Measurements from ENCODE around the gene NFATC1.

Gene NFATC1

GRCh38 chr18:79429785-79430281 is 34.1 kb downstream of the NFATC1 start:
- Histone ChIP-seq H3K36me3 (ENCODE audit: control insufficient read depth in 1 of 2, insufficient read depth in 2 of 2, low read length in 2 of 2) (peaks cover 0 to 15% of the 10 kb centered on the region in 2 donors), H3K27ac (ENCODE audit: low read length) (no peak overlapping the region), H3K4me3 (ENCODE audit: low read depth in 1 of 2, low read length in 2 of 2) (no peak overlapping the region), H3K27me3 (ENCODE audit: low read depth, low read length) (no peaks in the 10 kb centered on the region), H3K4me1 (ENCODE audit: control insufficient read depth in 1 of 2, insufficient read depth in 2 of 2, low read length in 2 of 2) (peaks cover 0 to 13% of the 10 kb centered on the region in 2 donors), H3K9me3 (ENCODE audit: control insufficient read depth in 1 of 2, low read length in 2 of 2) (no peaks in the 10 kb centered on the region)

- no peak overlapping the region for H3K27ac ChIP-seq (ENCODE audit: low read length)
Observed at GRCh38 chr18:79432376-79433120, 36.8 kb downstream of the NFATC1 start.

GRCh38 chr18:79433431-79433830 is 37.7 kb downstream of the NFATC1 start:
- H3K27ac ChIP-seq (ENCODE audit: low read length), result no peak overlapping the region
- H3K27me3 ChIP-seq (ENCODE audit: low read depth, low read length), result no peaks in the 10 kb centered on the region
- H3K4me1 ChIP-seq (ENCODE audit: control insufficient read depth in 1 of 2, insufficient read depth in 2 of 2, low read length in 2 of 2), result no peaks in the 10 kb centered on the region
- H3K4me3 ChIP-seq (ENCODE audit: low read depth in 1 of 2, low read length in 2 of 2), result no peak overlapping the region
- no peaks in the 10 kb centered on the region for H3K9me3 ChIP-seq (ENCODE audit: control insufficient read depth in 1 of 2, low read length in 2 of 2)
- H3K36me3 ChIP-seq (ENCODE audit: control insufficient read depth in 1 of 2, insufficient read depth in 2 of 2, low read length in 2 of 2), result peaks cover 0 to 15% of the 10 kb centered on the region in 2 donors

More at GRCh38 chr18:79432376-79433120, 36.8 kb downstream of the NFATC1 start:
- Histone ChIP-seq H3K9me3 (ENCODE audit: control insufficient read depth in 1 of 2, low read length in 2 of 2) (no peaks in the 10 kb centered on the region), H3K4me1 (ENCODE audit: control insufficient read depth in 1 of 2, insufficient read depth in 2 of 2, low read length in 2 of 2) (no peaks in the 10 kb centered on the region), H3K36me3 (ENCODE audit: control insufficient read depth in 1 of 2, insufficient read depth in 2 of 2, low read length in 2 of 2) (peaks cover 0 to 15% of the 10 kb centered on the region in 2 donors), H3K4me3 (ENCODE audit: low read depth in 1 of 2, low read length in 2 of 2) (no peak overlapping the region), H3K27me3 (ENCODE audit: low read depth, low read length) (no peaks in the 10 kb centered on the region)

GRCh38 chr18:79434607-79435401 is 39.1 kb downstream of the NFATC1 start:
- peaks cover 0 to 15% of the 10 kb centered on the region in 2 donors for H3K36me3 ChIP-seq (ENCODE audit: control insufficient read depth in 1 of 2, insufficient read depth in 2 of 2, low read length in 2 of 2)

GRCh38 chr18:79436556-79437275 is 41.0 kb downstream of the NFATC1 start:
- Histone ChIP-seq H3K4me3 (ENCODE audit: low read depth in 1 of 2, low read length in 2 of 2) (no peak overlapping the region), H3K27ac (ENCODE audit: low read length) (no peak overlapping the region), H3K4me1 (ENCODE audit: control insufficient read depth in 1 of 2, insufficient read depth in 2 of 2, low read length in 2 of 2) (no peaks in the 10 kb centered on the region), H3K9me3 (ENCODE audit: control insufficient read depth in 1 of 2, low read length in 2 of 2) (no peaks in the 10 kb centered on the region), H3K36me3 (ENCODE audit: control insufficient read depth in 1 of 2, insufficient read depth in 2 of 2, low read length in 2 of 2) (peaks cover 0 to 20% of the 10 kb centered on the region in 2 donors), H3K27me3 (ENCODE audit: low read depth, low read length) (no peaks in the 10 kb centered on the region)

More at GRCh38 chr18:79434607-79435401, 39.1 kb downstream of the NFATC1 start:
- H3K9me3 ChIP-seq (ENCODE audit: control insufficient read depth in 1 of 2, low read length in 2 of 2), result no peaks in the 10 kb centered on the region
- H3K4me1 ChIP-seq (ENCODE audit: control insufficient read depth in 1 of 2, insufficient read depth in 2 of 2, low read length in 2 of 2), result no peaks in the 10 kb centered on the region
- no peaks in the 10 kb centered on the region for H3K27me3 ChIP-seq (ENCODE audit: low read depth, low read length)
- H3K27ac ChIP-seq (ENCODE audit: low read length), result no peak overlapping the region
- H3K4me3 ChIP-seq (ENCODE audit: low read depth in 1 of 2, low read length in 2 of 2), result no peak overlapping the region

- H3K9me3 ChIP-seq (ENCODE audit: control insufficient read depth in 1 of 2, low read length in 2 of 2), result no peaks in the 10 kb centered on the region
- no peaks in the 10 kb centered on the region for H3K27me3 ChIP-seq (ENCODE audit: low read depth, low read length)
- no peak overlapping the region for H3K4me3 ChIP-seq (ENCODE audit: low read depth in 1 of 2, low read length in 2 of 2)
- no peak overlapping the region for H3K27ac ChIP-seq (ENCODE audit: low read length)
- H3K36me3 ChIP-seq (ENCODE audit: control insufficient read depth in 1 of 2, insufficient read depth in 2 of 2, low read length in 2 of 2), result peaks cover 0 to 20% of the 10 kb centered on the region in 2 donors
- H3K4me1 ChIP-seq (ENCODE audit: control insufficient read depth in 1 of 2, insufficient read depth in 2 of 2, low read length in 2 of 2), result no peaks in the 10 kb centered on the region
Observed at GRCh38 chr18:79438089-79438897, 42.6 kb downstream of the NFATC1 start.

- Histone ChIP-seq H3K4me3 (ENCODE audit: low read depth in 1 of 2, low read length in 2 of 2) (no peak overlapping the region), H3K9me3 (ENCODE audit: control insufficient read depth in 1 of 2, low read length in 2 of 2) (no peaks in the 10 kb centered on the region), H3K36me3 (ENCODE audit: control insufficient read depth in 1 of 2, insufficient read depth in 2 of 2, low read length in 2 of 2) (peaks cover 0 to 12% of the 10 kb centered on the region in 2 donors), H3K27me3 (ENCODE audit: low read depth, low read length) (no peaks in the 10 kb centered on the region), H3K27ac (ENCODE audit: low read length) (no peak overlapping the region), H3K4me1 (ENCODE audit: control insufficient read depth in 1 of 2, insufficient read depth in 2 of 2, low read length in 2 of 2) (no peaks in the 10 kb centered on the region)
Observed at GRCh38 chr18:79438898-79439627, 43.3 kb downstream of the NFATC1 start.

GRCh38 chr18:79439628-79440023 is 43.9 kb downstream of the NFATC1 start:
- Histone ChIP-seq H3K27me3 (ENCODE audit: low read depth, low read length) (no peaks in the 10 kb centered on the region), H3K27ac (ENCODE audit: low read length) (no peak overlapping the region), H3K9me3 (ENCODE audit: control insufficient read depth in 1 of 2, low read length in 2 of 2) (no peaks in the 10 kb centered on the region), H3K4me1 (ENCODE audit: control insufficient read depth in 1 of 2, insufficient read depth in 2 of 2, low read length in 2 of 2) (no peaks in the 10 kb centered on the region), H3K36me3 (ENCODE audit: control insufficient read depth in 1 of 2, insufficient read depth in 2 of 2, low read length in 2 of 2) (peaks cover 0 to 7% of the 10 kb centered on the region in 2 donors), H3K4me3 (ENCODE audit: low read depth in 1 of 2, low read length in 2 of 2) (no peak overlapping the region)

- Histone ChIP-seq H3K36me3 (ENCODE audit: control insufficient read depth in 1 of 2, insufficient read depth in 2 of 2, low read length in 2 of 2) (peaks cover 0 to 5% of the 10 kb centered on the region in 2 donors), H3K9me3 (ENCODE audit: control insufficient read depth in 1 of 2, low read length in 2 of 2) (no peaks in the 10 kb centered on the region), H3K27ac (ENCODE audit: low read length) (no peak overlapping the region), H3K4me1 (ENCODE audit: control insufficient read depth in 1 of 2, insufficient read depth in 2 of 2, low read length in 2 of 2) (peaks cover 0 to 9% of the 10 kb centered on the region in 2 donors), H3K4me3 (ENCODE audit: low read depth in 1 of 2, low read length in 2 of 2) (no peak overlapping the region), H3K27me3 (ENCODE audit: low read depth, low read length) (no peaks in the 10 kb centered on the region)
Observed at GRCh38 chr18:79440316-79441110, 44.8 kb downstream of the NFATC1 start.
